Tibial nerve (tissue), 4 donors: ENCODE results near the gene GLS. TPM values are rescaled to one million over a fixed set of nuclear protein-coding genes. Genes with fewer than 3 reads are reported as not detected.

Experiments used
- DNase-seq, 2 donors: peaks; one replicate each; pipeline ENCODE4 v3.0.0-alpha.2; 2019; ENCODE audit warnings: low spot score in 2 of 2
- H3K27ac ChIP-seq, 4 donors: fragments of 200-600 bp; sonication (generic) in 3 of 4; one replicate each; pipeline ENCODE4 v1.5.1; 2017 to 2019; ENCODE audit warnings: mild to moderate bottlenecking in 1 of 4
- H3K27me3 ChIP-seq, 2 donors: fragments of 200-600 bp; sonication (generic) in 1 of 2; one replicate each; pipeline versions ENCODE4 v1.5.1 to v1.6.0; 2017 to 2019
- H3K36me3 ChIP-seq, 3 donors: fragments of 200-600 bp; sonication (generic); one replicate each; pipeline ENCODE4 v1.5.1; 2018 to 2019
- H3K4me1 ChIP-seq, 4 donors: fragments of 200-600 bp; sonication (generic) in 3 of 4; one replicate each; pipeline ENCODE4 v1.5.1; 2017 to 2019
- H3K4me3 ChIP-seq, 4 donors: fragments of 200-600 bp; sonication (generic) in 3 of 4; one replicate each; pipeline ENCODE4 v1.5.1; 2017 to 2019; ENCODE audit warnings: mild to moderate bottlenecking in 1 of 4, moderate library complexity in 1 of 4
- H3K9me3 ChIP-seq, 4 donors: fragments of 200-600 bp; sonication (generic) in 3 of 4; one replicate each; pipeline ENCODE4 v1.5.1; 2017 to 2019
- EP300 ChIP-seq, 2 donors: sonication (generic); formaldehyde crosslinking; IDR thresholded peaks; one replicate each; pipeline ENCODE4 v1.6.1; 2017; ENCODE audit warnings: antibody characterized with exemption in 2 of 2, mild to moderate bottlenecking in 1 of 2
- POLR2A ChIP-seq, 2 donors: fragments of 450-650 bp; IDR thresholded peaks; one replicate each; pipeline ENCODE4 v1.6.1; 2017; ENCODE audit warnings: antibody characterized with exemption in 2 of 2, mild to moderate bottlenecking in 2 of 2, moderate library complexity in 2 of 2
- WGBS, 2 donors: methylation state at CpG; one replicate each; pipeline ENCODE4 v1.1.5; 2018; 5-methylcytosine and 5-hydroxymethylcytosine counted together
- total RNA-seq, 4 donors: library from RNA; depleted of rRNA; stranded (reverse); fragments of >200 nt; gene quantifications; one replicate each; pipeline ENCODE4 v1.1.0, GENCODE V29; 2016
- TF ChIP-seq, protein P1 (sequence below), 5 experiments: fragments of 200-600 bp in 3 of 5; fragments of 450-650 bp in 2 of 5; sonication (generic) in 3 of 5; IDR thresholded peaks; one replicate each; pipeline ENCODE4 v1.5.1; 2016 to 2019; ENCODE audit warnings: antibody characterized with exemption in 5 of 5, mild to moderate bottlenecking in 3 of 5, moderate library complexity in 2 of 5

Gene GLS
- total RNA-seq, 4 donors from 2014 or later = 106 to 164 (median 145) TPM

DNA sequence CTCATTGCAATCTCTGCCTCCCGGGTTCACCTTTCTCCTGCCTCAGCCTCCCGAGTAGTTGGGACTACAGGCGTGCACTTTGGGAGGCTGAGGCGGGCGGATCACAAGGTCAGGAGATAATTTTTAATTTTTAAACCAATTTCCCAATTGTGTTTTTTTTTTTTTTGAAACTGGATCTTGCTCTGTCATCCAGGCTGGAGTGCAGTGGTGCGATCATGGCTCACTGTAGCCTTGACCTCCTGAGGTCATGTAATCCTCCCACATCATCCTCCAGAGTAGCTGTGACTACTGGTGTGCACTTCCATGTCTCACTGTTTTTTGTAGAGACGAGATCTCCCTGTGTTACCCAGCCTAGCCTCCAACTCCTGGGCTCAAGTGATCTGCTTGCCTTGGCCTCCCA is 49.3 kb downstream of the GLS start:
- H3K4me3 ChIP-seq = no peak overlapping the region
- DNase-seq = no peak
- no peak overlapping the region for H3K27ac ChIP-seq
- peaks cover 0 to 59% (median 0%) of the 10 kb centered on the region in 3 donors for H3K36me3 ChIP-seq
- TF ChIP-seq POLR2A (IDR thresholded peaks at IDR 0.05) = no peak
- TF ChIP-seq, protein P1, sequence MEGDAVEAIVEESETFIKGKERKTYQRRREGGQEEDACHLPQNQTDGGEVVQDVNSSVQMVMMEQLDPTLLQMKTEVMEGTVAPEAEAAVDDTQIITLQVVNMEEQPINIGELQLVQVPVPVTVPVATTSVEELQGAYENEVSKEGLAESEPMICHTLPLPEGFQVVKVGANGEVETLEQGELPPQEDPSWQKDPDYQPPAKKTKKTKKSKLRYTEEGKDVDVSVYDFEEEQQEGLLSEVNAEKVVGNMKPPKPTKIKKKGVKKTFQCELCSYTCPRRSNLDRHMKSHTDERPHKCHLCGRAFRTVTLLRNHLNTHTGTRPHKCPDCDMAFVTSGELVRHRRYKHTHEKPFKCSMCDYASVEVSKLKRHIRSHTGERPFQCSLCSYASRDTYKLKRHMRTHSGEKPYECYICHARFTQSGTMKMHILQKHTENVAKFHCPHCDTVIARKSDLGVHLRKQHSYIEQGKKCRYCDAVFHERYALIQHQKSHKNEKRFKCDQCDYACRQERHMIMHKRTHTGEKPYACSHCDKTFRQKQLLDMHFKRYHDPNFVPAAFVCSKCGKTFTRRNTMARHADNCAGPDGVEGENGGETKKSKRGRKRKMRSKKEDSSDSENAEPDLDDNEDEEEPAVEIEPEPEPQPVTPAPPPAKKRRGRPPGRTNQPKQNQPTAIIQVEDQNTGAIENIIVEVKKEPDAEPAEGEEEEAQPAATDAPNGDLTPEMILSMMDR (IDR thresholded peaks at IDR 0.05) = no peak
- no peak for TF ChIP-seq EP300 (IDR thresholded peaks at IDR 0.05)
- H3K9me3 ChIP-seq = no peaks in the 10 kb centered on the region
- H3K4me1 ChIP-seq = no peaks in the 10 kb centered on the region
- WGBS, 2 donors = 94 to 95% methylated on average over 7 of the region's 7 CpGs
- no peaks in the 10 kb centered on the region for H3K27me3 ChIP-seq

DNA sequence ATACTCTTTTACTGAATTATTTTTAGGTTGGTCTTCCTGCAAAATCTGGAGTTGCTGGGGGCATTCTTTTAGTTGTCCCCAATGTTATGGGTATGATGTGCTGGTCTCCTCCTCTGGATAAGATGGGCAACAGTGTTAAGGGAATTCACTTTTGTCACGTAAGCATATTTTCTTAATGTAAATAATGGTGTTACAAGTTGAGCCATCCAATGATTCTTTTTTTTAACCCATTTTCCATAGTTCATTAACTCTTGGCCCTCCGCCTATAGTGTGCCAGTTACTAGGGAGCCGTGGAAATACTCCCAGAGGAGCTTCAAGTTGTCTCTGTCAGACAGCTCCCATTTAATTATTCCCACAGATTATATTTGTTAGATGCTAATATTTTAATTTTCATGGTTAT is 49.8 kb downstream of the GLS start:
- Histone ChIP-seq H3K4me3 (no peak overlapping the region), H3K4me1 (no peaks in the 10 kb centered on the region), H3K36me3 (peaks cover 0 to 59% (median 0%) of the 10 kb centered on the region in 3 donors), H3K27me3 (no peaks in the 10 kb centered on the region), H3K9me3 (no peaks in the 10 kb centered on the region), H3K27ac (no peak overlapping the region)
- WGBS, 2 donors = 94% methylated on average over 3 of the region's 3 CpGs
- TF ChIP-seq POLR2A (IDR thresholded peaks at IDR 0.05) = no peak
- no peak for TF ChIP-seq EP300 (IDR thresholded peaks at IDR 0.05)
- TF ChIP-seq, protein P1 (IDR thresholded peaks at IDR 0.05) = no peak
- DNase-seq = no peak

DNA sequence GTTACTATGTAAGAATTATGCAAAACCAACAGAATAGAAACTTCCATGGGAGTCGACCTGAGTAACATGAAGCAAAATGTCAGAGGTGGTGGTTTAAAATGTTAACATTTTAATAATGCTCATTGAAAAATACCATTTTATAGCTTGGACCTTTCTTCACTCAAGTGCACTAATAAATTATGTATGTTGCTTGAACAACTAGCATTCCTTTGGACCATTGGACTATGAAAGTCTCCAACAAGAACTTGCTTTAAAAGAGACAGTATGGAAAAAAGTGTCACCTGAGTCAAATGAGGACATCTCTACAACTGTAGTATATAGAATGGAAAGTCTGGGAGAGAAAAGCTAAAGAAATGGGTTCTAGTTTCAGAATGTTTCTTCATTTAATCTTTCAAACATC is 51.9 kb downstream of the GLS start:
- TF ChIP-seq POLR2A (IDR thresholded peaks at IDR 0.05) (no peak), EP300 (IDR thresholded peaks at IDR 0.05) (no peak)
- TF ChIP-seq, protein P1 (IDR thresholded peaks at IDR 0.05) = no peak
- no peak overlapping the region for H3K27ac ChIP-seq
- 81 to 87% methylated on average over 1 of the region's 1 CpG for WGBS, 2 donors
- H3K4me1 ChIP-seq = peaks cover 0 to 5% (median 0%) of the 10 kb centered on the region in 4 donors
- H3K36me3 ChIP-seq = peaks cover 0 to 39% (median 0%) of the 10 kb centered on the region in 3 donors
- H3K27me3 ChIP-seq = no peaks in the 10 kb centered on the region
- H3K4me3 ChIP-seq = no peak overlapping the region
- no peaks in the 10 kb centered on the region for H3K9me3 ChIP-seq
- no peak for DNase-seq

DNA sequence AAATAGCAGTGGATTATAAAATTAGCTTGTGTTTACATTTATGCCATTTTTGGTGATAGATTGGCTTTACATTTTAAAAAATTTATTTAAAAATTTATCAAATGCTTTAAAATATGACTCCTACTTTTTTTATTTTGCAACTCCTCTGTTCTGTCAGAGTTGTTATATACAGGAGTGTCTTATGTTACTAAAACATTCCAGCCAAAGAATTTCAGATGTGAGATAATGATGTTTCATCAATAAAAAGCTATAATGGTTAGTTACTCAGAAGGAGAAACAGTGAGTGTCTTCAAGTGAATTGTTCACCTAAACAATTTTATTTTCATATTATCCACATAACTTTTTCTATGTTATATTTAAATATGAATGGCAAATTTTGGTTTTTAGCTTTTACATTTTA is 52.7 kb downstream of the GLS start:
- DNase-seq = no peak
- Histone ChIP-seq H3K4me3 (no peak overlapping the region), H3K27me3 (no peaks in the 10 kb centered on the region), H3K27ac (no peak overlapping the region), H3K9me3 (no peaks in the 10 kb centered on the region), H3K4me1 (peaks cover 0 to 8% (median 2%) of the 10 kb centered on the region in 4 donors), H3K36me3 (peaks cover 0 to 34% (median 0%) of the 10 kb centered on the region in 3 donors)
- TF ChIP-seq, protein P1 (IDR thresholded peaks at IDR 0.05) = no peak
- TF ChIP-seq EP300 (IDR thresholded peaks at IDR 0.05) (no peak), POLR2A (IDR thresholded peaks at IDR 0.05) (no peak)

DNA sequence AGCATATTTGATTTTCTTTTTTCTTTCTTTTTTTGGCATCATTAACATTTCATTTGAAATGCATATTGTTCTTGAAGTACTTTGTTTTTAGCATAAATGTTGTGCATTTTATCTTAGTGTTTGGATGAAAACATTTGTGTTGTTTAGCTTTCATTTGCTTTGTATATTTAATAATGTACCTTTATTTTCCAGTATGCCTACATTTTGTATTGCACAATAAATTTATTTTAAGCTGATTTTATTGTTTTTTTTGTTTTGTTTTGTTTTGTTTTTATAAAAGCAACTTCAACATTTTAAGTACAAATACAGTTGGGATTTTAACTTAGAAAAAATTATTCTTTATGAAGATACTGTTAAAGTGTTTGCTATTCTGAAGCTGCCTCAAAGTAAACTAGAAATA is 54.4 kb downstream of the GLS start:
- peaks cover 0 to 25% (median 0%) of the 10 kb centered on the region in 3 donors for H3K36me3 ChIP-seq
- H3K27me3 ChIP-seq = no peaks in the 10 kb centered on the region
- TF ChIP-seq, protein P1 (IDR thresholded peaks at IDR 0.05) = no peak
- TF ChIP-seq EP300 (IDR thresholded peaks at IDR 0.05) (no peak), POLR2A (IDR thresholded peaks at IDR 0.05) (no peak)
- H3K27ac ChIP-seq = no peak overlapping the region
- H3K9me3 ChIP-seq = no peaks in the 10 kb centered on the region
- no peak for DNase-seq
- no peak overlapping the region for H3K4me3 ChIP-seq
- H3K4me1 ChIP-seq = peaks cover 0 to 18% (median 4%) of the 10 kb centered on the region in 4 donors
